PC-9 (cell line): ENCODE measurements around the gene LRRTM4. TPM values are rescaled to one million over a fixed set of nuclear protein-coding genes. Genes with fewer than 3 reads are reported as not detected.

Source experiments
- BruUV-seq: library from RNA; stranded (reverse); fragments of 400-500 nt; replicated peaks from 2 replicates; lab custom pipeline; 2021; lab: Mats Ljungman, UMichigan
- CTCF ChIA-PET: fragments of 300-600 bp; sonication (Branson Sonifier 250); formaldehyde crosslinking; loops from one replicate; lab custom pipeline; 2022; ENCODE audit warnings: antibody characterized with exemption; lab: Charles Lee
- POLR2A ChIA-PET: fragments of 300-600 bp; sonication (Branson Sonifier 250); formaldehyde crosslinking; loops from one replicate; lab custom pipeline; 2022; ENCODE audit warnings: antibody characterized with exemption; ENCODE audit not compliant: unreplicated experiment; lab: Charles Lee
- DNase-seq, 2 experiments: peaks; one replicate each; pipeline versions ENCODE4 v3.0.0 to v3.0.0-alpha.2; 2015 to 2022; ENCODE audit warnings: mixed read lengths in 1 of 2
- H2AFZ ChIP-seq: fragments of 200-600 bp; sonication (generic); 2 replicates; pipeline ENCODE4 v1.8.1; 2017; ENCODE audit warnings: antibody characterized with exemption
- H3F3A ChIP-seq: fragments of 200-600 bp; sonication (generic); 2 replicates; pipeline ENCODE4 v1.8.1; 2017; ENCODE audit warnings: antibody characterized with exemption, mild to moderate bottlenecking, low read depth; ENCODE audit not compliant: insufficient read depth
- H3K27ac ChIP-seq: fragments of 200-600 bp; sonication (generic); 2 replicates; pipeline ENCODE4 v1.6.1; 2016; ENCODE audit warnings: mixed run types
- H3K27me3 ChIP-seq: fragments of 200-600 bp; sonication (generic); 2 replicates; pipeline ENCODE4 v1.6.1; 2016; ENCODE audit warnings: low read depth, mixed run types; ENCODE audit not compliant: insufficient read depth
- H3K36me3 ChIP-seq: fragments of 200-600 bp; sonication (generic); 2 replicates; pipeline ENCODE4 v1.6.1; 2016; ENCODE audit warnings: low read depth, mixed run types
- H3K4me1 ChIP-seq: fragments of 200-600 bp; sonication (generic); replicated peaks from 2 replicates; pipeline ENCODE4 v1.6.1; 2016; ENCODE audit warnings: mixed run types; ENCODE audit not compliant: insufficient read depth
- H3K4me2 ChIP-seq: fragments of 200-600 bp; sonication (generic); 2 replicates; pipeline ENCODE4 v1.6.1; 2017; ENCODE audit warnings: mixed run types
- H3K4me3 ChIP-seq: fragments of 200-600 bp; sonication (generic); 2 replicates; pipeline ENCODE4 v1.6.1; 2016; ENCODE audit warnings: mixed run types
- H3K79me2 ChIP-seq: fragments of 200-600 bp; sonication (generic); 2 replicates; pipeline ENCODE4 v1.6.1; 2017; ENCODE audit warnings: low read depth, mixed run types
- H3K9me2 ChIP-seq: fragments of 200-600 bp; sonication (generic); 2 replicates; pipeline ENCODE4 v1.8.1; 2017; ENCODE audit warnings: mild to moderate bottlenecking; ENCODE audit not compliant: insufficient read depth
- H3K9me3 ChIP-seq: fragments of 200-600 bp; sonication (generic); 2 replicates; pipeline ENCODE4 v1.8.1; 2016; ENCODE audit warnings: low read depth; ENCODE audit not compliant: insufficient read depth
- H4K20me1 ChIP-seq: fragments of 200-600 bp; sonication (generic); 2 replicates; pipeline ENCODE4 v1.8.1; 2017; ENCODE audit not compliant: insufficient read depth
- EZH2 ChIP-seq: fragments of 200-600 bp; sonication (generic); IDR thresholded peaks from 2 replicates; pipeline ENCODE4 v1.8.0; 2017; ENCODE audit warnings: antibody characterized with exemption, low read depth
- intact Hi-C: fragments of 100-400 bp; cut with micrococcal nuclease; formaldehyde crosslinking; loops from one replicate; pipeline ENCODE4 v1.10.0; 2022; ENCODE audit not compliant: unreplicated experiment
- total RNA-seq: library from RNA; stranded (reverse); gene quantifications from 2 replicates; pipeline ENCODE4 v1.2.3, GENCODE V29; 2021
- TF ChIP-seq, protein P1 (sequence below): fragments of 200-600 bp; sonication (generic); conservative IDR thresholded peaks from 2 replicates; pipeline ENCODE4 v1.6.1; 2017; ENCODE audit warnings: mixed run types, antibody characterized with exemption, mild to moderate bottlenecking, moderate library complexity

Gene LRRTM4
- total RNA-seq, 1 experiment from 2014 or later, result 2.2 TPM

DNA sequence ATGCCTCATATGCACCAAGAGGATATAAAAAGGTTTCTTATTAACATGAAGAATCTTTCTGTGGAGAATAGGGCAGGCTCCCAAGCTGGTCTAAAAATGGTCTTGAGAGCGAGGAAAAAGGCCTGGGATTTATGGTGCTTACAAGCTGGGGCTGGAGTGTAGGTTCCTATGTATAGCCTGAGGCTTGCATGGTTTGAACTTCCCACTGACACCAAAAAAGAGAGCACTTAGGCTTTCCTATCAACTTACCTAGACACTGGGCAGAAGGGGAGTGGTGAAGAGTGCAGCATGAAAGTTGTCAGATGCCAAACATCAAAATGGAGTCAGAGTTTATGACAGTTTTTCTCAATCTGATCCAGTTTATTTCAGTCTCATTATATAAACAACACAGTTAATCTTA, 784.6 kb downstream of the LRRTM4 start:
- no peaks in the 10 kb centered on the region for H4K20me1 ChIP-seq
- H3K79me2 ChIP-seq, result no peaks in the 10 kb centered on the region
- no peaks in the 10 kb centered on the region for H3K4me1 ChIP-seq
- no peaks in the 10 kb centered on the region for H3K36me3 ChIP-seq
- TF ChIP-seq, protein P1, sequence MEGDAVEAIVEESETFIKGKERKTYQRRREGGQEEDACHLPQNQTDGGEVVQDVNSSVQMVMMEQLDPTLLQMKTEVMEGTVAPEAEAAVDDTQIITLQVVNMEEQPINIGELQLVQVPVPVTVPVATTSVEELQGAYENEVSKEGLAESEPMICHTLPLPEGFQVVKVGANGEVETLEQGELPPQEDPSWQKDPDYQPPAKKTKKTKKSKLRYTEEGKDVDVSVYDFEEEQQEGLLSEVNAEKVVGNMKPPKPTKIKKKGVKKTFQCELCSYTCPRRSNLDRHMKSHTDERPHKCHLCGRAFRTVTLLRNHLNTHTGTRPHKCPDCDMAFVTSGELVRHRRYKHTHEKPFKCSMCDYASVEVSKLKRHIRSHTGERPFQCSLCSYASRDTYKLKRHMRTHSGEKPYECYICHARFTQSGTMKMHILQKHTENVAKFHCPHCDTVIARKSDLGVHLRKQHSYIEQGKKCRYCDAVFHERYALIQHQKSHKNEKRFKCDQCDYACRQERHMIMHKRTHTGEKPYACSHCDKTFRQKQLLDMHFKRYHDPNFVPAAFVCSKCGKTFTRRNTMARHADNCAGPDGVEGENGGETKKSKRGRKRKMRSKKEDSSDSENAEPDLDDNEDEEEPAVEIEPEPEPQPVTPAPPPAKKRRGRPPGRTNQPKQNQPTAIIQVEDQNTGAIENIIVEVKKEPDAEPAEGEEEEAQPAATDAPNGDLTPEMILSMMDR, result no peak
- no peak for TF ChIP-seq EZH2
- no peaks in the 10 kb centered on the region for H3F3A ChIP-seq
- POLR2A ChIA-PET, result no interaction called here
- no peak overlapping the region for H3K27ac ChIP-seq
- H3K9me2 ChIP-seq, result no peaks in the 10 kb centered on the region
- no peaks in the 10 kb centered on the region for H3K27me3 ChIP-seq
- intact Hi-C loops, result no loop called here
- BruUV-seq, result no TSS peak
- no peak overlapping the region for H3K4me3 ChIP-seq
- CTCF ChIA-PET, result no interaction called here
- H2AFZ ChIP-seq, result no peak overlapping the region
- no peak overlapping the region for H3K4me2 ChIP-seq
- H3K9me3 ChIP-seq, result no peaks in the 10 kb centered on the region
- DNase-seq, result no peak

- POLR2A ChIA-PET, result no interaction called here
Observed at GRCh38 chr2:76733736-76734135, 788.4 kb downstream of the LRRTM4 start.

GRCh38 chr2:76731157-76731556, 791.0 kb downstream of the LRRTM4 start:
- intact Hi-C loops, result no loop called here
- H3K4me1 ChIP-seq, result no peaks in the 10 kb centered on the region
- H2AFZ ChIP-seq, result no peak overlapping the region
- H3K36me3 ChIP-seq, result no peaks in the 10 kb centered on the region
- H3K79me2 ChIP-seq, result no peaks in the 10 kb centered on the region
- no peaks in the 10 kb centered on the region for H3K9me3 ChIP-seq
- no TSS peak for BruUV-seq
- no peaks in the 10 kb centered on the region for H4K20me1 ChIP-seq
- no peak overlapping the region for H3K4me3 ChIP-seq
- no peak for DNase-seq
- TF ChIP-seq, protein P1, result no peak
- no peak for TF ChIP-seq EZH2
- no peak overlapping the region for H3K27ac ChIP-seq
- H3K27me3 ChIP-seq, result peaks cover 7% of the 10 kb centered on the region; the same call in 1 of the 2 replicates
- CTCF ChIA-PET, result no interaction called here
- no peaks in the 10 kb centered on the region for H3K9me2 ChIP-seq
- H3F3A ChIP-seq, result no peaks in the 10 kb centered on the region
- no peak overlapping the region for H3K4me2 ChIP-seq
- POLR2A ChIA-PET, result no interaction called here

More at GRCh38 chr2:76733736-76734135, 788.4 kb downstream of the LRRTM4 start:
- no TSS peak for BruUV-seq
- intact Hi-C loops, result no loop called here
- Histone ChIP-seq H3K36me3 (no peaks in the 10 kb centered on the region), H2AFZ (no peak overlapping the region), H3K27ac (no peak overlapping the region), H3K4me1 (no peaks in the 10 kb centered on the region), H3K27me3 (peaks cover 7% of the 10 kb centered on the region; the same call in 1 of the 2 replicates), H3K4me2 (no peak overlapping the region), H3K9me2 (no peaks in the 10 kb centered on the region), H3K79me2 (no peaks in the 10 kb centered on the region), H3F3A (no peaks in the 10 kb centered on the region), H3K9me3 (no peaks in the 10 kb centered on the region), H3K4me3 (no peak overlapping the region), H4K20me1 (no peaks in the 10 kb centered on the region)
- CTCF ChIA-PET, result no interaction called here
- no peak for DNase-seq
- TF ChIP-seq EZH2, result no peak
- TF ChIP-seq, protein P1, result no peak
